Endothelial cell of umbilical vein (primary cell): ENCODE data around the gene DEDD. TPM values are rescaled to one million over a fixed set of nuclear protein-coding genes. Genes with fewer than 3 reads are reported as not detected.

Source experiments
- BruUV-seq: library from RNA; stranded (reverse); fragments of 400-500 nt; replicated peaks from 2 replicates; lab custom pipeline; 2021; lab: Mats Ljungman, UMichigan
- CTCF ChIA-PET: fragments of 300-600, 350-600 bp; sonication (Branson Sonifier 250); formaldehyde crosslinking; loops from one replicate; lab custom pipeline; 2021; ENCODE audit warnings: antibody characterized with exemption, inconsistent platforms; lab: Charles Lee
- POLR2A ChIA-PET: fragments of 300-600, 350-600 bp; sonication (Branson Sonifier 250); formaldehyde crosslinking; loops from one replicate; lab custom pipeline; 2021; ENCODE audit warnings: antibody characterized with exemption, inconsistent platforms; lab: Charles Lee
- DNase-seq: peaks from one replicate; pipeline ENCODE4 v3.0.0-alpha.2; 2011; ENCODE audit warnings: low read depth, low spot score
- FAIRE-seq: peaks from 2 replicates; lab custom pipeline; 2011; peaks lifted over from hg19 to GRCh38; lab: Jason Lieb, UNC
- H2AFZ ChIP-seq: 2 replicates; pipeline ENCODE4 v1.6.0; 2012; ENCODE audit warnings: low read depth, low read length, control low read depth, inconsistent platforms
- H3K27ac ChIP-seq: 2 replicates; pipeline ENCODE4 v1.5.1; 2011; ENCODE audit warnings: low read depth, mild to moderate bottlenecking, control low read depth, low read length, moderate library complexity; ENCODE audit not compliant: insufficient read depth
- H3K27me3 ChIP-seq, 2 experiments: 2 replicates each; pipeline versions ENCODE4 v1.6.0 to v1.6.1; 2011; ENCODE audit warnings: low read length in 2 of 2, mixed read lengths in 1 of 2; ENCODE audit not compliant: control insufficient read depth in 2 of 2, insufficient read depth in 2 of 2
- H3K36me3 ChIP-seq, 2 experiments: 2 replicates in 1 of 2; 3 replicates in 1 of 2; pipeline ENCODE4 v1.5.1; 2011; ENCODE audit warnings: low read length in 2 of 2, mild to moderate bottlenecking in 1 of 2, moderate library complexity in 1 of 2; ENCODE audit not compliant: control insufficient read depth in 2 of 2, insufficient read depth in 2 of 2; ENCODE audit errors: extremely low read depth in 1 of 2
- H3K4me1 ChIP-seq: 3 replicates; pipeline ENCODE4 v1.5.1; 2011; ENCODE audit warnings: mild to moderate bottlenecking, low read length; ENCODE audit not compliant: control insufficient read depth, insufficient read depth; ENCODE audit errors: extremely low read depth
- H3K4me2 ChIP-seq: 2 replicates; pipeline ENCODE4 v1.6.1; 2011; ENCODE audit warnings: low read length, control low read depth, mixed read lengths; ENCODE audit not compliant: insufficient read depth
- H3K4me3 ChIP-seq, 3 experiments: fragments of 200-600 bp in 1 of 3; sonication (generic), shearing (Covaris generic) in 1 of 3; replicated peaks in 1 of 3; 2 replicates each; pipeline ENCODE4 v1.5.1; 2011 to 2016; ENCODE audit warnings: control low read depth in 3 of 3, low read length in 3 of 3, mild to moderate bottlenecking in 2 of 3, inconsistent platforms in 1 of 3, low read depth in 1 of 3, moderate library complexity in 1 of 3; ENCODE audit not compliant: insufficient read depth in 1 of 3
- H3K79me2 ChIP-seq: 2 replicates; pipeline ENCODE4 v1.6.0; 2012; ENCODE audit warnings: low read length, inconsistent platforms; ENCODE audit not compliant: control insufficient read depth, insufficient read depth
- H3K9ac ChIP-seq: replicated peaks from 2 replicates; pipeline ENCODE3; 2011; ENCODE audit warnings: low read length, control low read depth; ENCODE audit not compliant: insufficient read depth; ENCODE audit errors: extremely low read depth
- H3K9me1 ChIP-seq: replicated peaks from 3 replicates; pipeline ENCODE4 v1.6.0; 2011; ENCODE audit warnings: mild to moderate bottlenecking, low read length; ENCODE audit not compliant: control insufficient read depth, insufficient read depth; ENCODE audit errors: extremely low read depth
- H3K9me3 ChIP-seq: replicated peaks from 2 replicates; pipeline ENCODE4 v1.5.1; 2012; ENCODE audit warnings: low read length, inconsistent platforms; ENCODE audit not compliant: control insufficient read depth, insufficient read depth
- H4K20me1 ChIP-seq: replicated peaks from 2 replicates; pipeline ENCODE3; 2011; ENCODE audit warnings: mild to moderate bottlenecking, low read length; ENCODE audit not compliant: control insufficient read depth, insufficient read depth; ENCODE audit errors: extremely low read depth
- EZH2 ChIP-seq: IDR thresholded peaks from 2 replicates; pipeline ENCODE4 v1.6.1; 2012; ENCODE audit warnings: borderline replicate concordance, low read depth, mild to moderate bottlenecking, moderate library complexity, low read length, inconsistent platforms; ENCODE audit not compliant: severe bottlenecking
- FOS ChIP-seq: IDR thresholded peaks from 2 replicates; pipeline ENCODE4 v1.6.1; 2011; ENCODE audit warnings: mild to moderate bottlenecking, low read length, moderate library complexity, borderline replicate concordance; ENCODE audit not compliant: insufficient read depth
- GATA2 ChIP-seq: IDR thresholded peaks from 2 replicates; pipeline ENCODE4 v1.7.0; 2011; ENCODE audit warnings: low read depth, mild to moderate bottlenecking, moderate library complexity, mixed read lengths, low read length; ENCODE audit not compliant: insufficient read length, insufficient read depth
- JUN ChIP-seq: IDR thresholded peaks from 2 replicates; pipeline ENCODE4 v1.6.1; 2011; ENCODE audit warnings: borderline replicate concordance, low read depth; ENCODE audit not compliant: insufficient read length, insufficient read depth
- MYC ChIP-seq: IDR thresholded peaks from one replicate; pipeline ENCODE4 v1.6.1; 2011; ENCODE audit warnings: mild to moderate bottlenecking, low read depth, low read length
- POLR2A ChIP-seq: IDR thresholded peaks from 2 replicates; pipeline ENCODE4 v1.6.1; 2012; ENCODE audit warnings: low read depth, mild to moderate bottlenecking, control low read depth, low read length
- POLR2AphosphoS5 ChIP-seq: IDR thresholded peaks from 2 replicates; pipeline ENCODE4 v1.6.1; 2012; ENCODE audit warnings: low read depth, mild to moderate bottlenecking, control low read depth, low read length, moderate library complexity; ENCODE audit not compliant: insufficient read depth
- dilution Hi-C: fragments of 300-500 bp; cut with MboI; formaldehyde crosslinking; loops from one replicate; pipeline ENCODE4 v1.15.0; 2019; ENCODE audit warnings: low sequenced_read_pairs; ENCODE audit not compliant: extremely low pct_ligation_motif_present
- intact Hi-C: fragments of 100-400 bp; cut with micrococcal nuclease; formaldehyde crosslinking; loops from one replicate; pipeline ENCODE4 v1.10.0; 2022
- polyA plus RNA-seq, 4 experiments: library from polyadenylated mRNA; depleted of rRNA in 3 of 4; stranded (reverse) in 3 of 4; unstranded in 1 of 4; fragments of >200 nt; gene quantifications; 2 replicates each; pipeline versions ENCODE4 v1.2.1 to v1.2.3, GENCODE V29; 2011 to 2012; ENCODE audit warnings: missing spikeins in 1 of 4
- total RNA-seq: library from RNA; stranded (reverse); gene quantifications from 2 replicates; pipeline ENCODE4 v1.2.3, GENCODE V29; 2021
- TF ChIP-seq, protein P1 (sequence below): IDR thresholded peaks from 2 replicates; pipeline ENCODE4 v1.6.1; 2011; ENCODE audit not compliant: insufficient read depth, insufficient read length
- TF ChIP-seq, protein P2 (sequence below), 2 donors: IDR thresholded peaks; 1 replicate in 1 of 2; 2 replicates in 1 of 2; pipeline ENCODE4 v1.5.1; 2011; ENCODE audit warnings: low read length in 2 of 2, mild to moderate bottlenecking in 2 of 2, moderate library complexity in 2 of 2, control low read depth in 1 of 2, inconsistent platforms in 1 of 2, low read depth in 1 of 2; ENCODE audit not compliant: insufficient read depth in 1 of 2; ENCODE audit errors: extremely low read depth in 1 of 2

The DEDD gene
- total and polyA plus RNA-seq, 2 donors (not counting 3 experiments of a cell fraction or from before 2014, with no cell fraction given), result 50.2 to 78.3 TPM

DNA sequence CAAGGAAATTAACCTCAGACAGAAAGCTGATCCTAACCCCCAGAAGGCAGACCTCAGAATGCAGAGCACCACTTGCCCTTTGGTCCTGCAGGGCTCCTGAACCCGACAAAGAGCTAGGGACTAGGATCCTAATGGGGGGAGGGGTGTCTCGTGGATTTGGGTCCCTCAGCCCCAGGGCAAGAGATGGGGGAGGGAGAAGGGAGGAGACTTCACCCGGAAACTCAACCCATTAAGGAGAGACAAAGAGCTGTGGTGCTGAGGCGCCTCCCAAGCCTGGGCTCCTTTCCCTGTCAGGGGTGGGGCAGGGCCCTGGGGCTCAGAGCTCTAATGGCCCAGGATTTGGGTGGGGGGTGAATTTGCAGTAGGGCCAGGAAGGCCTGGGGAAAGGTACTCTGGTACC, 46.0 kb downstream of the DEDD start:
- BruUV-seq, result no TSS peak

More for the DNA sequence above, 46.0 kb downstream of the DEDD start:
- H4K20me1 ChIP-seq, result no peaks in the 10 kb centered on the region
- no peaks in the 10 kb centered on the region for H3K9me3 ChIP-seq
- H3K36me3 ChIP-seq, result no peaks in the 10 kb centered on the region
- no peak overlapping the region for H3K4me3 ChIP-seq
- H3K4me2 ChIP-seq, result no peak overlapping the region
- intact Hi-C loops, result no loop called here
- no peaks in the 10 kb centered on the region for H3K9me1 ChIP-seq
- H3K27me3 ChIP-seq, result no peaks in the 10 kb centered on the region
- CTCF ChIA-PET, result interaction anchor here (0.9 to 1.7 kb wide), 2 partner anchors 11 to 96 kb away, joined by 3 to 7 read pairs; no protein-coding TSS in a partner anchor
- TF ChIP-seq EZH2, result no peak
- TF ChIP-seq, protein P1, sequence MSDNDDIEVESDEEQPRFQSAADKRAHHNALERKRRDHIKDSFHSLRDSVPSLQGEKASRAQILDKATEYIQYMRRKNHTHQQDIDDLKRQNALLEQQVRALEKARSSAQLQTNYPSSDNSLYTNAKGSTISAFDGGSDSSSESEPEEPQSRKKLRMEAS, result no peak
- TF ChIP-seq MYC, result no peak
- TF ChIP-seq GATA2, result no peak
- TF ChIP-seq JUN, result no peak
- no peak for TF ChIP-seq FOS
- TF ChIP-seq, protein P2, sequence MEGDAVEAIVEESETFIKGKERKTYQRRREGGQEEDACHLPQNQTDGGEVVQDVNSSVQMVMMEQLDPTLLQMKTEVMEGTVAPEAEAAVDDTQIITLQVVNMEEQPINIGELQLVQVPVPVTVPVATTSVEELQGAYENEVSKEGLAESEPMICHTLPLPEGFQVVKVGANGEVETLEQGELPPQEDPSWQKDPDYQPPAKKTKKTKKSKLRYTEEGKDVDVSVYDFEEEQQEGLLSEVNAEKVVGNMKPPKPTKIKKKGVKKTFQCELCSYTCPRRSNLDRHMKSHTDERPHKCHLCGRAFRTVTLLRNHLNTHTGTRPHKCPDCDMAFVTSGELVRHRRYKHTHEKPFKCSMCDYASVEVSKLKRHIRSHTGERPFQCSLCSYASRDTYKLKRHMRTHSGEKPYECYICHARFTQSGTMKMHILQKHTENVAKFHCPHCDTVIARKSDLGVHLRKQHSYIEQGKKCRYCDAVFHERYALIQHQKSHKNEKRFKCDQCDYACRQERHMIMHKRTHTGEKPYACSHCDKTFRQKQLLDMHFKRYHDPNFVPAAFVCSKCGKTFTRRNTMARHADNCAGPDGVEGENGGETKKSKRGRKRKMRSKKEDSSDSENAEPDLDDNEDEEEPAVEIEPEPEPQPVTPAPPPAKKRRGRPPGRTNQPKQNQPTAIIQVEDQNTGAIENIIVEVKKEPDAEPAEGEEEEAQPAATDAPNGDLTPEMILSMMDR (IDR thresholded peaks at IDR 0.05; ENCODE audit: extremely low read depth in 1 of 2, insufficient read depth in 1 of 2, low read depth in 1 of 2, low read length in 2 of 2), result no peak
- no peak for TF ChIP-seq POLR2A
- TF ChIP-seq POLR2AphosphoS5, result no peak
- no peak overlapping the region for H2AFZ ChIP-seq
- H3K9ac ChIP-seq, result no peak overlapping the region
- H3K4me1 ChIP-seq, result no peaks in the 10 kb centered on the region
- H3K79me2 ChIP-seq, result no peaks in the 10 kb centered on the region
- H3K27ac ChIP-seq, result no peak overlapping the region
- FAIRE-seq (no peak), DNase-seq (no peak)
- POLR2A ChIA-PET, result no interaction called here
- dilution Hi-C loops, result no loop called here
